GM19328 (cell line): ENCODE results near the gene DCTN5.
A peak's percentile ranks its signal among the peaks of the same experiment; 100 is the strongest.
"Not testable (repeated sequence)": the region's sequence is repeated elsewhere in the genome, so short reads cannot be mapped to it uniquely, and the experiment has no call there.

Experiments used
- ATAC-seq: cut with Tn5 transposase; IDR thresholded peaks from one replicate; pipeline ENCODE4 v1.9.1; 2021; ENCODE audit warnings: mild to moderate bottlenecking, moderate library complexity; ENCODE audit not compliant: unreplicated experiment

Gene DCTN5

DNA sequence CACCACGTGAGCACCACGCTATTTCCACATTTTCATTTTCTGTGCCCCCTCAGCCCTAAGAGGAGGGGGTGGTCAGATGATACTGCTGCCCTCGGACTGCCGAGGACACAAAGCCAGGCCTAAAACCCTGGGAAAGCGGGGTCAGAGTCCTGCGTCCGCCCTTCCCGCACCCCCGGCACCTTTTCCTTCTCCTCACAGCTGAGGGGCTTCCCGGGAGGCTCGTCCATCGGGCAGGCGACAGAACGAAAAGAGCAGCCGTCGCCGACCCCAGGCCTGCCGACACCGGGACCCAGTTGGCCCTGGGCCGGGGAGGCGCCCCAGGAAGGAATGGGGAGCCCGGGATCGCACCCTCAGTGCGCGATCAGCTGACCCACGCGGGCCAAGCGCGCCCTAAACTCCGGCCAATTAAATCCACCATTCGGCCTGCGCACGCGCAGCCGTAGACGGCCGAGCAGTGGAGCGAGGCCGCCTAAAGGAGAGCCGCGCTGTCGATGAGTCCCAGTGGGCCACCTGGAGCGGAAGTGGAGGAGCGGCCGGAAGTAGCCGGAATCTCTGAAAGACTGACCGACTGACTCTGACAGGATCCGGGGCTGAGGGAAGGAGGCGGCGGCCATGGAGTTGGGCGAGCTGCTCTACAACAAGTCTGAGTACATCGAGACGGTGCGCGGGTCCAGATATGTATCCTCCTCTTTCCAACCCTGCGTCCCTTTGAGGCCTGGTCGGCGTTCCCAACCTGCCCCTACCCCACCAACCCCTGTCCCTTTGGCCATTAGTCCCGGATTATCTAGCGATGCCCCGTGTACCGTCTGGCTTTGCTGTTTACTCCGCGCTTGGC lies at the start of gene DCTN5, which contains the start of gene PALB2:
Gene DCTN5 (plus strand): TSS at position 536 of the 835 bp plus-strand sequence. CDS start 77 bp downstream, at position 613.
Gene PALB2 (minus strand): TSS at position 380 of the 835 bp plus-strand sequence. CDS start 153 bp downstream, at position 227.
- peak; percentile 99 for ATAC-seq

DNA sequence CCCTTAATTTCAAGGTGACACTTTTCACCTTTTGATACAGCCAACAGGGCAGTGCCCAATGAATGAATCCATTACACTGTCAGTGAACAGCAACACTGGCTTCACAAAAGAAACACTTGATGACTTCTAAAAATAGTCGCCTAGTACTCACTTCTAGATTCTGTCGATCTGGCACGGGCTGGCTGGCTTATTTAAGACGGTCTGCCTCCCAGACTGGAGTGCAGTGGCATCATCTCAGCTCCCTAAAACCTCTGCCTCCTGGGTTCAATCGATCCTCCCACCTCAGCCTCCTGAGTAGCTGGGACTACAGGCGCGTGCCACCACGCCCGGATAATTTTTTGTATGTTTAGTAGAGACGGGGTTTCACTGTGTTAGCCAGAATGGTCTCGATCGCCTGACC lies 47.1 kb upstream of the DCTN5 start:
- ATAC-seq, result no peak

- no peak for ATAC-seq
These were observed 45.9 kb upstream of the DCTN5 start for GRCh38 chr16:23595246-23595950.

DNA sequence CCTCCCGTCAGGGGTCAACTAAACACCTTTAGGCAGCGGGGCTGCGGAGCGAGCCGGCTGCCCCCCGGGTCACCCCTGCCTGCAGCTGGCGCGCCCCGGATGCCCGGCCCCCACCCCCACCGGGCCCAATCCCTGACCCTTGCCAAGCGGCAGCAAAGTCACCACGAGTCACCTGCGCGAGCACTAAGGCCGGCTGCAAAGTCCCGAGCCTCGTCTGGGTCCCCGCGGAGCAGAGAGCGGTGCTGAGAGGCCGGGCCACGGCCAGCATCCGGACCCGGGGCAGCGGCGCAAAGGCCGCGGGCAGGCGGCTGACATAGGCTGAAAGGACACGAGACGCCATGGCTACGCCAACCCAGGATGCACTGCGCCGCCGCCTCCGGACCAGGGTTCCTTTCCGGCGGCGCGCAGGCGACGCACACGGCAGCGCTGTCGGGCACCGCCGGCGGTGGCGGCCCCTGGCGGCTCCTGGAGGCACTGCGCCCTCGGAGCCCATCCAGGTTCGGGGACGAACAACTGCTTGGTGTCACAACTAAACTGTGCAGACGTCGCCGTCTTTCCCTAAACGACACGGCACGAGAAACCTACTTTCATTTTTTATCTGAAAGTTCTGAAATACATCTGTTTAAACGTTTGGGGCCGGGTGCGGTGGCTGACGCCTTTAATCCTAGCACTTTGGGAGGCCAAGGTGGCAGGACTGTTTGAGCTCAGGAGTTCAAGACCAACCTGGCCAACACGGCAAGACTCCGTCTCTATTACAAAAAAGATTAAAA lies 45.1 kb upstream of the DCTN5 start, which contains the start of gene NDUFAB1:
Gene NDUFAB1 (minus strand): TSS at position 366 of the 770 bp plus-strand sequence. CDS start 26 bp downstream, at position 340.
- ATAC-seq, result peak; percentile 95

- ATAC-seq, result no peak
These were observed 44.1 kb upstream of the DCTN5 start for GRCh38 chr16:23597003-23597756.

- no peak for ATAC-seq
These were observed 33.5 kb upstream of the DCTN5 start for GRCh38 chr16:23607726-23608125.

DNA sequence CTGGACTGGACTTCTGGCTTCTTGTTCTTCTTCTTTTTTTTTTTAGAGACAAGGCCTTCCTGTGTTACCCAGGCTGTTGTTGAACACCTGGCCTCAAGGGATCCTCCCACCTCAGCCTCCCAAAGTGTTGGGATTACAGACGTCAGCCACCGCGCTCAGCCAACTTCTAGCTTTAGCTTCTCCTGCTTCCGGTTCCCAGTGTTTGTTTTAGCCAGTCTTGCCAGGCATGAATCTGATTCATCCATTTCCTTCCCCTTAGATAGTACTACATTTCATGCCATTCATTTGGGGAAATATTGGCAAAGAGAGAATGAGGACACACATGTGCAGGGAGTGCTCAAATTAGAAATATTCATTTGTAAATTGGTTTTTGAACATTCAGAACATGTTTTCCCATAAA lies 33.1 kb upstream of the DCTN5 start:
- ATAC-seq, result no peak

DNA sequence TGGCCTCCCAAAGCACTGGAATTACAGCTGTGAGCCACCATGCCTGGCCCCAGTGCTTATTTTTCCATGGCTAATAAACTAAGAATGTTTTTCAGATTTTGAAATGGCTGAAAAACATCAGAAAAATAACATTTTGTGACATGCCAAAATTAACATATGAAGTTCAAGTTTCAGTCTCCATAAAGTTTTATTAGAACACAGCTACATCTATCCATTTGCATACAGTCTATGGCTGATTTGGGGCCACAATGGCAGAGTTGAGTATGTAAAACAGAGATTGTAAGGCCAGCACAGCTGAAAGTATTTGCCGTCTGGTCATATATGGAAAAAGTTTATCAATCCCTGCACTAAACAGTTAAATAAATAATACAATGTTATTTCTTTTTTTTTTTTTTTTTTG lies 31.3 kb upstream of the DCTN5 start:
- no peak for ATAC-seq

GRCh38 chr16:23610905-23611304 lies 30.4 kb upstream of the DCTN5 start:
- ATAC-seq, result not testable (repeated sequence)

- no peak for ATAC-seq
These were observed 29.3 kb upstream of the DCTN5 start for GRCh38 chr16:23611936-23612335.

DNA sequence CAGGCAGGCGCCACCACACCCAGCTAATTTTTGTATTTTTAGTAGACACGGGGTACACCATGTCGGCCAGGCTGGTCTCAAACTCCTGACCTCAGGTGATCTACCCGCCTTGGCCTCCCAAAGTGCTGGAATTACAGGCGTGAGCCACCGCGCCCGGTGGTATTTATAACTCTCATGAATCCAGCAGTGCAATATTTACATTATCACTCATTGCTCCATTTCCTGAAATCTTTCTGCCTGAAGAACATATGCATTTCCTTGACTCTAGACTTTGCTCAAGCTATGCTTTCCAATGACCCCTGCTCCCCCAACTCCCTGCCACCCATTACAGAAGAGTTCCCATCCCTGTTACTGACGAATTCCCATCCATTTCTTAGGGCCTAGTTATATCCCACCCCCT lies 25.5 kb upstream of the DCTN5 start:
- no peak for ATAC-seq

- no peak for ATAC-seq
These were observed 17.2 kb upstream of the DCTN5 start for GRCh38 chr16:23624092-23624491.

DNA sequence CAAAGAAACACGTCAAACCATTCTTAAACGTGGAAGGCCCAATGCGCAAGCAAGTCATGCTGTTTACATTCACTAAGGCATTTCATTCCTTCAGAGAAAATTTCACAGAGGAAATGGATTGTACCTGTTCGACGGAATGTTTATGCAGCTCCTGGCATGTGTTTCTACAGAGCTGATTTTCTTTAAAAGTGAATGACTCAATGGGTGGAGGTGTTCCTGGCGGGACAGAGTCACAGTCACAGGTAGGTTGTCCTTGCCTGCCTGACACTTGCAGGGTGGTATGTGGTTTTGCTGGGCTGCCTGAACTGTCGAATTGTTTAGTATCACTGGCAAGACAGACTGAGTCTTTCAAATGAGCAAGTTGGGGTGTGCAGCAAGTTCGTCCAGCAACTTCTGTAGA lies 11.8 kb upstream of the DCTN5 start:
- no peak for ATAC-seq

DNA sequence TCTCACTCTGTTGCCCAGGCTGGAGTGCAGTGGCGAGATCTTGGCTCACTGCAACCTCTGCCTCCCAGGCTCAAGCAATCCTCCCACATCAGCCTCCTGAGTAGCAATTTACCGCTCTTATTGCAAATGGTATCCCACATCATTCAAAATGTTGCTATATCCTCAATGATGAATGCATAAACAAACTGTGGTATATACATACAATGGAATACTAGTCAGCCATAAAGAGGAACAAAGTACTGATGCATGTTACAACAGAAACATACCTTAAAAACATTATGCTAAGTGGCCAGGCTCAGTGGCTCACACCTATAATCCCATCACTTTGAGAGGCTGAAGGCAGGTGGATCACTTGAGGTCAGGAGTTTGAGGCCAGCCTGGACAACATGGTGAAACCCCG lies 9.4 kb upstream of the DCTN5 start:
- ATAC-seq, result not testable (repeated sequence)

- ATAC-seq, result no peak
These were observed 6.7 kb upstream of the DCTN5 start for GRCh38 chr16:23634461-23635036.

GRCh38 chr16:23635958-23636357 lies 5.3 kb upstream of the DCTN5 start:
- no peak for ATAC-seq

GRCh38 chr16:23640615-23640930 lies 693 bp upstream of the DCTN5 start:
- ATAC-seq, result no peak

DNA sequence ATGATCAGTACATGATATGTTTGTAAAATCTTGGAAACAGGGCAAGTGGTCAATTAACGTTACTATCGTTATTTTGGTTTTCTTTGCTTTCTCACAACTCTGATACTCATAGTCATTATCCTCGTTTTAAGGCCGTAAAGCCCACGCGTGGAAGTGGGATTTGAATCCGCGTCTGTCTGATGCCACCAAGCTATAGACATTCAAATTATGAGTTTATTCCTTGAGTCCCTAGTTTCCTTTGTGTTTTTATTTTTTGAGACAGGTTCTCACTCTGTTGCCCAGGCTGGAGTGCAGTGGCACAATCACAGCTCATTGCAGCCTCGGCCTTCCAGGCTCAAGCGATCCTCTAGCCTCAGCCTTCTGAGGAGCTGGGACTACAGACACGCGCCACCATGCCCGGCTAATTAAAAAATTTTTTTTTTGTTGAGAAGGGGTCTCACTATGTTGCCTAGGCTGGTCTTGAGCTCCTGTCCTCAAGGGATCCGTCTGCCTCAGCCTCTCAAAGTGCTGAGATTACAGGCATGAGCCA lies 1.0 kb downstream of the DCTN5 start:
- ATAC-seq, result no peak

DNA sequence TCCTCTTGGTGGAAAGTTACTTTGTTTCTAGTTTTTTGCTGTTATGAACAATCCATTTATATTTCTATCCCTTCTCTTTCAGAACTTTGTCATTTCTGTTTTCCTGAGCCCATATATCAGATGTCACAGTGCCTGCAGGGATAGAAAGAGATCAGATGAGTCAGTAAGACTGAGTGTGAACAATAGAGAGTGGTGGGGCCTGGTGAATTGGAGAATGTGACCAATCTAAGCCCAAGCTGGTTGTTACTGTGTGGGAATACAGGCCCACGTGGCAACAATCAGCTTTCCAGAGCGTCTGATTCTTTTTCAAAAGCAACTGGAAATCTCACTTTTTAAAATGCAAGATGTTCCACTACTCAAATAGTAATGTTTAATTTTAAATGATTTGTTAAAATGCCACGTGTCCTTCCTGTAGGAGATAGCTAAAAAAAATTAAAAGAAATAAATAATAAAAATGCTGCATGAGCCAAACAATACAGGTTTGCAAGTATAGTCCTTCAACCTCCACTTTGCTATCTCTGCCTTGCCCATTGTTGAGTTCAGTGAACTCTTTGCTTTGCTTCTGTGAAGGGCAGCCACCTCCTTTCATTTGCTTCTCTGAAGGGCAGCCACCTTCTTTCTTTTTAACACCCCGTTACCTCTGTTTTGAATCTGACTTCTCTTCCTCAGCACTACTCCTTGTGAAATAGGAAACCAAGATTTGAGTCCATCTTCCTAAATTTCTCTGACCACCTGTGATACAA lies 9.6 kb downstream of the DCTN5 start:
- no peak for ATAC-seq
